HG03460 (cell line): Measurements from ENCODE around the gene DRC7.

Experiments
- ATAC-seq: cut with Tn5 transposase; IDR thresholded peaks from one replicate; pipeline ENCODE4 v1.9.1; 2021; ENCODE audit not compliant: unreplicated experiment

The DRC7 gene

DNA sequence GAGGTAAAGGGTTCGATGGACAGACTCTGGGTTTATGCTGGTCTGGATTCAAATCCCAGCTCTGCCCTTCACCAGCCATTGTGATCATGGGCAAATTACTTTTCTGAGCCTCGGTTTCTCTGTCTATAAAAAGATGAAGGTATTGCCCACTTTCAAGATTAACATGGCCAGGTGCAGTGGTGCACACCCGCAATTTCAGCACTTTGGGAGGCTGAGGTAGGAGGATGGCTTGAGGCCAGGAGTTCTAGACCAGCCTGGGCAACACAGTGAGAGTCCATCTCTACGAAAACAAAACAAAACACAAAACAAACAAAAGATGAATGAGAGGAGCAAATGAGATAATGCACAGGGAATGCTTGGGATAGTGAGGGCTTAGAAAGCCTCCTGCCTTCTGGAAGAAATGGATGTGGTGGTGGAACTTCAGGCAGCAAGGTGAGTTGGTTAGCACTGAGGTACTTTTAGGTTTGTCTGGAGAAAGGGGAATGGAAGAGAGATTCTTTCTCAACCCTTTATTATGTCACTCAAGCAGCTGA lies 18.0 kb upstream of the DRC7 start:
- no peak for ATAC-seq

- ATAC-seq = no peak
These were observed 16.8 kb upstream of the DRC7 start for GRCh38 chr16:57677622-57678369.

GRCh38 chr16:57679016-57679415 lies 15.6 kb upstream of the DRC7 start:
- ATAC-seq = no peak

- ATAC-seq = no peak
These were observed 14.7 kb upstream of the DRC7 start for GRCh38 chr16:57679767-57680482.

GRCh38 chr16:57680842-57681375 lies 13.7 kb upstream of the DRC7 start:
- no peak for ATAC-seq

DNA sequence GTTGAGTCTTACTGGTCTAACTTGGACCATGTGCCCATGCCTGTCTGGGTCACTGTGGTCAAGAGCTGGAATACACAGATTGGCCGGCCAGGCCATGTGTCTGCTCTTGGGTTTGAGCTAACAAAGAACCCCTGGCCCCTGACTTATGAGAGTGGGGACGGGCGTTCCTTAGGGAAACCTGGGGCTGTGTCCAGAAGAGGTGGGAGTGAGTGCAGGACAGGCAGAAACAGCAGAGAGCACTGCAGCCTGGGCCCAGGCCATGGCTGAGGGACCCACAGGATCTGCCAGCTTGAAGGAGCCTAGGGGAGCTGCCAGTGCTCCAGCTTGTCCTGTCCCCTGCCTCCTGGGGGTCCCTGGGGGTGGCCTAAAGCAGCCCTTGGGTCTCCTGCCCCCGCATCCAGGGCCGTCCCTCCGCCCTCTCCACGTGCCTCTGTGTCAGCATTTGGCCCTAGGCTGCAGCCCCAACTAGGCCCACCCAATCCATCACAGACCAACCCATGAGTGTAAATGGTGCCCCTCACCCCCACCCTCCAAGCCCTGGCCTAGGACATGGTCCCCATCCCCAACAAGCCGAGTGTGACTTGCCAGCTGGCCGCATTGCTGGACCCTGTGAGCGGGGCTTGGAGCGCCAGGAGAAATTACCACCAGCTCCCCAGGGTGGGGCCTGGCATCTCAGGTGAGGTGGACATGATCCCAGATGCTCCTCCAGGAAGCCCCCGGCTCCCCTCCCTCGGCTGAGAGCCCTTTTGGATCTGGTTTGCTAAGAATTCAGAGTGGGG lies 12.5 kb upstream of the DRC7 start:
- ATAC-seq = no peak

DNA sequence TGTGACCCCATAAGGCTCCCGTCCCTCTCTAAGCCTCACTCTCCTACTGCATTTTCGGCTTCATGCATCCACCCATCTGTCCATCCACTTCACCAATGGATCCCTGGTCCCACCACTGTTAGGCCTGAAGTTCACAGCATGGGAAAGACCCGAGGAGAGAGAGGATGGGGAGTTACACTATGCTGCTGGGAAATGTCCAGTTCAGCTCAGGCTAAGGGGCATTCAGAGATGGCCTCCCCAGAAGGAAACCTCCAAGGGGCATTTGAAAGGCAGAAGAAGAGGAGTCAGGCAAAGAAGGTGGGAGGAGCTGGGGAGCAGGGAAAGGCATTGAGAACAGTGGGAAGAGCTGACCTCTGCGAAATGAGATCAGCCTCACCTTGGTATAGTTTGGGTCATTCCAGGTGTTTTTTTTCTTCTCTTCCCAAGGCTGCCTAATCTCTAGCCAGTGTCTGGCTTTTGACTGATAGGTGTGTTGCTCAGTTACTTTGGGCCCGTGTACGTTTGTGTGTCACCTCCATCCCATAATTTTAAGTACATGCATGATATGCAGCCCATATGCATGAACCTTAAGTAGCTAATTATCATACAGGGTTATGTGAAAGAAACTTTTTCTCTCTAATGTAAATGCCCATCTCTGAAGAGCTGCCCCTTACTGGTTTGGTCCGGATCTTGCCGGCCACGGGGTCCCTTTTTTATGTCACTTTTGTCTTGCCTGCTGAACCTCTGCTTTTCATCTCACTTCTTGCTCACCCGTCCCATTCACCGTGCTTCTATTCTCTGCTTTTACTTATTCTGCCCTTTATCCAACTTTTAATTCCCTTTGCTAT lies 11.6 kb upstream of the DRC7 start:
- ATAC-seq = no peak

DNA sequence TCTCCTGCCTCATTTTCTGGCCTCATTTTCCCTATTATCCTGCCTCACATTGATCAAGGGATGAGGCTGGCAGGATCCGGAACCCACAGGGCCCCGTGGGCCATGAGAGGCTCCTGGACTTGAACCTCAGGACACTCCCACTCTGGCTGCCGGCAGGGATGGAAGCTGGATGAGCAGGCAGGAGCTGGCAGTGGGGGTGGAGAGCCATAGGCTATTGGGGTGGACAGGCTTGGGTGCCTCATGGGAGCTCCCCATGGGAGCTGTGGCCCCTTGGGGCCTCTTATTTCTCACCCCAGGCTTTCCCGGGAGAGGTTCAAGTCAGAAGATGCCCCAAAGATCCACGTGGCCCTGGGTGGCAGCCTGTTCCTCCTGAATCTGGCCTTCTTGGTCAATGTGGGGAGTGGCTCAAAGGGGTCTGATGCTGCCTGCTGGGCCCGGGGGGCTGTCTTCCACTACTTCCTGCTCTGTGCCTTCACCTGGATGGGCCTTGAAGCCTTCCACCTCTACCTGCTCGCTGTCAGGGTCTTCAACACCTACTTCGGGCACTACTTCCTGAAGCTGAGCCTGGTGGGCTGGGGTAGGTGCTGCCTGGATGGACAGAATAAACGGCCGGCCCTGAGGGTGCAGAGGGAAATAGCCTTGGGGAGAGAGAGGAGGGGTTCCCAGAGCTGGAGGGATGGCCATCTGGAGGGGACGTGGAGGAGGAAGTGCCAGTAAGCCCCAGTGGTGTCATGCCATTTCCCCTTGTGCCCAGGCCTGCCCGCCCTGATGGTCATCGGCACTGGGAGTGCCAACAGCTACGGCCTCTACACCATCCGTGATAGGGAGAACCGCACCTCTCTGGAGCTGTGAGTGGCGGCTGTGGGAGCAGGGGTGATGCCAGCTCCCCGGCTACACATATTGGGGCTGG lies 10.7 kb upstream of the DRC7 start:
- no peak for ATAC-seq

DNA sequence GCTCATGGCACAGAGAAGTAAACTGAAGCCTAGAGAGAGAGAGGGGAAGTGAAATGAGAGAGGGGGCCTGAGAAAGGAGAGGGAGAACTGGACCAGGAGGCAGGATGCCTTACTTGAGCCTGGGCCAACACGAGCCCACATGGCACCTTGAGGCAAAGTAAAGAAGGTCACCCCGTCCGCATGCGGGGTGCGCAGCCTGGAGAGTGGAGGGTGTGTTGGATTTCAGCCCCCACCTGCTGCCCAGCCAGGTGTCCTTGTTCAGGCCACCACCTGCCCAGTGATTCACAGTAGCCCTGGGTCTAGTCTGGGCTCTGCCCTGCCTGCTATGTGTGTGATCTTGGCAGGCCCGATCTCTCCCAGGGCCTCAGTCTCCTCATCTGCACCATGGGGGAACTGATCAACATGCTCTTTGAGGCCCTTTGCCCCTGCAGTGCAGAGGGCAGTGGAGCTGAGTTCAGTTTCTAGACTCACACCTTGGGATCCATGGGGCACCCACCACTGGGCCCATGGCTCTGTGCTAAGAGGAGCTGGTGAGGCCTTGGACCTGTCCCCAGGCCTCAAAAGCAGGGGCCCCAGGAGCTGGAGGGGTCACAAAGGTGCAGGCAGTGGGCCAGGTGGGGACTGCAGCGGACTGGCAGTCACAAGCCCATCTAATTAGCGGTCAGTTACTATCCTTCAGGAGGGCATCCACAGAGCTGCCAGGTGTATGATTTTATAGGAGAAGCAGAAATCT lies 9.8 kb upstream of the DRC7 start:
- ATAC-seq = no peak

GRCh38 chr16:57685633-57686032 lies 9.0 kb upstream of the DRC7 start:
- no peak for ATAC-seq

DNA sequence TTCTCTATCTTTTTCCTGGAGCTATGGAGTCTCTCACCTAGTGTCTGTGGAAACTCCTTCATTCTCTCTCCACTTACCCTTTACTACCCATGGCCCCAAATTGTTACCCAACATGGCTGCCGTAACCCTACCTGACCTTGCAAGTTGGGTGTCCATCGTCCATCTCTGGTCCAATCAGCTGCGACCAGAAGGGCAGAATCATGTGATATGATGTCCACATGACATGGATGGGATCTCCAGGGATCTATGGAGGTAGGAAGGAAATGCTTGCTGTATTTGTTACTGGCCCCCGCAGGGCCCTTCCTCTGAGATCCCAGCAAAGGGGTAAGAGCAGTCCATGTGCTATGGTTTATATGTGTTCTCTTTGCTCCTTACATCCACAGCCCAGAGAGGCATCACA lies 8.0 kb upstream of the DRC7 start:
- ATAC-seq = no peak

- no peak for ATAC-seq
These were observed 7.2 kb upstream of the DRC7 start for GRCh38 chr16:57687363-57687929.

DNA sequence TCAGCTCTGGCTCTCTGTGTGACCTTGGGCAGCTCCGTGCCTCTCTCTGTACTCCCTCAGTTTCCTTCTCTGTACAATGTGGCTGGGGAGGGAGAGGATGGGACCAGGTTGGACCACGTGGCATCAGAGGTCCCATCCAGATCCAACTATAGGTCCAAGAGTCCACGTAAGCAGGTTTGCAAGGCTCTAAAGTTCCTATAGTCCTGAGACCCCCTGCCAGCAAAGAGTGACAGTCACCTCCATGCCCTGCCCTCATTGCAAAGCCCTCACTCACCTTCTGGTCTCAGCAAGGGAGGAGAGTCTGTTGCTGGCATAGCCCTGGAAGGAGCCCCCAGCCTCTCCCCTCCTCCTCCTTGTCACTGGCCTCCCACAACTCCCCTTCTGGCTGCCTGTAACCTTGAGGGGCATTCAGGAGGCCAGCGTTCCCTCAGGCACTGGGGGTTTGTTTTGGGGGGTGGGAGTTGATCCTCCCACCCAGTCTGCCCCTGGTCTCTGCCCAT lies 6.1 kb upstream of the DRC7 start:
- no peak for ATAC-seq

GRCh38 chr16:57688987-57689761 lies 5.4 kb upstream of the DRC7 start:
- ATAC-seq = no peak

- ATAC-seq = peak; percentile 80
These were observed 4.6 kb upstream of the DRC7 start for GRCh38 chr16:57689762-57690558.

- no peak for ATAC-seq
These were observed 3.7 kb upstream of the DRC7 start for GRCh38 chr16:57690782-57691471.
